Endothelial cell of umbilical vein (primary cell): Measurements from ENCODE around the gene SLC24A3. TPM values are rescaled to one million over a fixed set of nuclear protein-coding genes. Genes with fewer than 3 reads are reported as not detected.

ENCODE experiments used
- BruUV-seq: library from RNA; stranded (reverse); fragments of 400-500 nt; replicated peaks from 2 replicates; lab custom pipeline; 2021; lab: Mats Ljungman, UMichigan
- CTCF ChIA-PET: fragments of 300-600, 350-600 bp; sonication (Branson Sonifier 250); formaldehyde crosslinking; loops from one replicate; lab custom pipeline; 2021; ENCODE audit warnings: antibody characterized with exemption, inconsistent platforms; lab: Charles Lee
- POLR2A ChIA-PET: fragments of 300-600, 350-600 bp; sonication (Branson Sonifier 250); formaldehyde crosslinking; loops from one replicate; lab custom pipeline; 2021; ENCODE audit warnings: antibody characterized with exemption, inconsistent platforms; lab: Charles Lee
- DNase-seq: peaks from one replicate; pipeline ENCODE4 v3.0.0-alpha.2; 2011; ENCODE audit warnings: low read depth, low spot score
- FAIRE-seq: peaks from 2 replicates; lab custom pipeline; 2011; peaks lifted over from hg19 to GRCh38; lab: Jason Lieb, UNC
- H2AFZ ChIP-seq: 2 replicates; pipeline ENCODE4 v1.6.0; 2012; ENCODE audit warnings: low read depth, low read length, control low read depth, inconsistent platforms
- H3K27ac ChIP-seq: 2 replicates; pipeline ENCODE4 v1.5.1; 2011; ENCODE audit warnings: low read depth, mild to moderate bottlenecking, control low read depth, low read length, moderate library complexity; ENCODE audit not compliant: insufficient read depth
- H3K27me3 ChIP-seq, 2 experiments: 2 replicates each; pipeline versions ENCODE4 v1.6.0 to v1.6.1; 2011; ENCODE audit warnings: low read length in 2 of 2, mixed read lengths in 1 of 2; ENCODE audit not compliant: control insufficient read depth in 2 of 2, insufficient read depth in 2 of 2
- H3K36me3 ChIP-seq, 2 experiments: 2 replicates in 1 of 2; 3 replicates in 1 of 2; pipeline ENCODE4 v1.5.1; 2011; ENCODE audit warnings: low read length in 2 of 2, mild to moderate bottlenecking in 1 of 2, moderate library complexity in 1 of 2; ENCODE audit not compliant: control insufficient read depth in 2 of 2, insufficient read depth in 2 of 2; ENCODE audit errors: extremely low read depth in 1 of 2
- H3K4me1 ChIP-seq: 3 replicates; pipeline ENCODE4 v1.5.1; 2011; ENCODE audit warnings: mild to moderate bottlenecking, low read length; ENCODE audit not compliant: control insufficient read depth, insufficient read depth; ENCODE audit errors: extremely low read depth
- H3K4me2 ChIP-seq: 2 replicates; pipeline ENCODE4 v1.6.1; 2011; ENCODE audit warnings: low read length, control low read depth, mixed read lengths; ENCODE audit not compliant: insufficient read depth
- H3K4me3 ChIP-seq, 3 experiments: fragments of 200-600 bp in 1 of 3; sonication (generic), shearing (Covaris generic) in 1 of 3; replicated peaks in 1 of 3; 2 replicates each; pipeline ENCODE4 v1.5.1; 2011 to 2016; ENCODE audit warnings: control low read depth in 3 of 3, low read length in 3 of 3, mild to moderate bottlenecking in 2 of 3, inconsistent platforms in 1 of 3, low read depth in 1 of 3, moderate library complexity in 1 of 3; ENCODE audit not compliant: insufficient read depth in 1 of 3
- H3K79me2 ChIP-seq: 2 replicates; pipeline ENCODE4 v1.6.0; 2012; ENCODE audit warnings: low read length, inconsistent platforms; ENCODE audit not compliant: control insufficient read depth, insufficient read depth
- H3K9ac ChIP-seq: replicated peaks from 2 replicates; pipeline ENCODE3; 2011; ENCODE audit warnings: low read length, control low read depth; ENCODE audit not compliant: insufficient read depth; ENCODE audit errors: extremely low read depth
- H3K9me1 ChIP-seq: replicated peaks from 3 replicates; pipeline ENCODE4 v1.6.0; 2011; ENCODE audit warnings: mild to moderate bottlenecking, low read length; ENCODE audit not compliant: control insufficient read depth, insufficient read depth; ENCODE audit errors: extremely low read depth
- H3K9me3 ChIP-seq: replicated peaks from 2 replicates; pipeline ENCODE4 v1.5.1; 2012; ENCODE audit warnings: low read length, inconsistent platforms; ENCODE audit not compliant: control insufficient read depth, insufficient read depth
- H4K20me1 ChIP-seq: replicated peaks from 2 replicates; pipeline ENCODE3; 2011; ENCODE audit warnings: mild to moderate bottlenecking, low read length; ENCODE audit not compliant: control insufficient read depth, insufficient read depth; ENCODE audit errors: extremely low read depth
- CTCF ChIP-seq, 2 donors: IDR thresholded peaks; 1 replicate in 1 of 2; 2 replicates in 1 of 2; pipeline ENCODE4 v1.5.1; 2011; ENCODE audit warnings: low read length in 2 of 2, mild to moderate bottlenecking in 2 of 2, moderate library complexity in 2 of 2, control low read depth in 1 of 2, inconsistent platforms in 1 of 2, low read depth in 1 of 2; ENCODE audit not compliant: insufficient read depth in 1 of 2; ENCODE audit errors: extremely low read depth in 1 of 2
- EZH2 ChIP-seq: IDR thresholded peaks from 2 replicates; pipeline ENCODE4 v1.6.1; 2012; ENCODE audit warnings: borderline replicate concordance, low read depth, mild to moderate bottlenecking, moderate library complexity, low read length, inconsistent platforms; ENCODE audit not compliant: severe bottlenecking
- FOS ChIP-seq: IDR thresholded peaks from 2 replicates; pipeline ENCODE4 v1.6.1; 2011; ENCODE audit warnings: mild to moderate bottlenecking, low read length, moderate library complexity, borderline replicate concordance; ENCODE audit not compliant: insufficient read depth
- GATA2 ChIP-seq: IDR thresholded peaks from 2 replicates; pipeline ENCODE4 v1.7.0; 2011; ENCODE audit warnings: low read depth, mild to moderate bottlenecking, moderate library complexity, mixed read lengths, low read length; ENCODE audit not compliant: insufficient read length, insufficient read depth
- JUN ChIP-seq: IDR thresholded peaks from 2 replicates; pipeline ENCODE4 v1.6.1; 2011; ENCODE audit warnings: borderline replicate concordance, low read depth; ENCODE audit not compliant: insufficient read length, insufficient read depth
- MAX ChIP-seq: IDR thresholded peaks from 2 replicates; pipeline ENCODE4 v1.6.1; 2011; ENCODE audit not compliant: insufficient read depth, insufficient read length
- MYC ChIP-seq: IDR thresholded peaks from one replicate; pipeline ENCODE4 v1.6.1; 2011; ENCODE audit warnings: mild to moderate bottlenecking, low read depth, low read length
- POLR2A ChIP-seq: IDR thresholded peaks from 2 replicates; pipeline ENCODE4 v1.6.1; 2012; ENCODE audit warnings: low read depth, mild to moderate bottlenecking, control low read depth, low read length
- POLR2AphosphoS5 ChIP-seq: IDR thresholded peaks from 2 replicates; pipeline ENCODE4 v1.6.1; 2012; ENCODE audit warnings: low read depth, mild to moderate bottlenecking, control low read depth, low read length, moderate library complexity; ENCODE audit not compliant: insufficient read depth
- dilution Hi-C: fragments of 300-500 bp; cut with MboI; formaldehyde crosslinking; loops from one replicate; pipeline ENCODE4 v1.15.0; 2019; ENCODE audit warnings: low sequenced_read_pairs; ENCODE audit not compliant: extremely low pct_ligation_motif_present
- intact Hi-C: fragments of 100-400 bp; cut with micrococcal nuclease; formaldehyde crosslinking; loops from one replicate; pipeline ENCODE4 v1.10.0; 2022
- polyA plus RNA-seq, 4 experiments: library from polyadenylated mRNA; depleted of rRNA in 3 of 4; stranded (reverse) in 3 of 4; unstranded in 1 of 4; fragments of >200 nt; gene quantifications; 2 replicates each; pipeline versions ENCODE4 v1.2.1 to v1.2.3, GENCODE V29; 2011 to 2012; ENCODE audit warnings: missing spikeins in 1 of 4
- total RNA-seq: library from RNA; stranded (reverse); gene quantifications from 2 replicates; pipeline ENCODE4 v1.2.3, GENCODE V29; 2021

SLC24A3 gene
- total and polyA plus RNA-seq, 2 donors (not counting 3 experiments of a cell fraction or from before 2014, with no cell fraction given), result not detected

GRCh38 chr20:19333563-19333962 is 121.1 kb downstream of the SLC24A3 start:
- ChIA-PET CTCF (no interaction called here), POLR2A (no interaction called here)
- Histone ChIP-seq H2AFZ (no peak overlapping the region), H3K36me3 (no peaks in the 10 kb centered on the region), H3K4me1 (no peaks in the 10 kb centered on the region), H3K4me2 (no peak overlapping the region), H3K9me1 (no peaks in the 10 kb centered on the region), H3K27me3 (no peaks in the 10 kb centered on the region), H3K9me3 (peaks cover 2% of the 10 kb centered on the region), H3K4me3 (no peak overlapping the region), H4K20me1 (no peaks in the 10 kb centered on the region), H3K9ac (no peak overlapping the region), H3K79me2 (no peaks in the 10 kb centered on the region), H3K27ac (no peak overlapping the region)
- dilution Hi-C loops (no loop called here), intact Hi-C loops (no loop called here)
- no TSS peak for BruUV-seq
- no peak for TF ChIP-seq POLR2AphosphoS5
- TF ChIP-seq JUN, result no peak
- no peak for TF ChIP-seq GATA2
- TF ChIP-seq CTCF (IDR thresholded peaks at IDR 0.05; ENCODE audit: extremely low read depth in 1 of 2, insufficient read depth in 1 of 2, low read depth in 1 of 2, low read length in 2 of 2), result no peak
- TF ChIP-seq POLR2A, result no peak
- TF ChIP-seq FOS, result no peak
- no peak for TF ChIP-seq MYC
- TF ChIP-seq MAX, result no peak
- no peak for TF ChIP-seq EZH2
- DNase-seq, result no peak
- no peak for FAIRE-seq
